Endothelial cell of umbilical vein (primary cell): ENCODE results near the gene CSNK2B. TPM values are rescaled to one million over a fixed set of nuclear protein-coding genes. Genes with fewer than 3 reads are reported as not detected.

ENCODE experiments used
- BruUV-seq: library from RNA; stranded (reverse); fragments of 400-500 nt; replicated peaks from 2 replicates; lab custom pipeline; 2021; lab: Mats Ljungman, UMichigan
- CTCF ChIA-PET: fragments of 300-600, 350-600 bp; sonication (Branson Sonifier 250); formaldehyde crosslinking; loops from one replicate; lab custom pipeline; 2021; ENCODE audit warnings: antibody characterized with exemption, inconsistent platforms; lab: Charles Lee
- POLR2A ChIA-PET: fragments of 300-600, 350-600 bp; sonication (Branson Sonifier 250); formaldehyde crosslinking; loops from one replicate; lab custom pipeline; 2021; ENCODE audit warnings: antibody characterized with exemption, inconsistent platforms; lab: Charles Lee
- DNase-seq: peaks from one replicate; pipeline ENCODE4 v3.0.0-alpha.2; 2011; ENCODE audit warnings: low read depth, low spot score
- FAIRE-seq: peaks from 2 replicates; lab custom pipeline; 2011; peaks lifted over from hg19 to GRCh38; lab: Jason Lieb, UNC
- H2AFZ ChIP-seq: 2 replicates; pipeline ENCODE4 v1.6.0; 2012; ENCODE audit warnings: low read depth, low read length, control low read depth, inconsistent platforms
- H3K27ac ChIP-seq: 2 replicates; pipeline ENCODE4 v1.5.1; 2011; ENCODE audit warnings: low read depth, mild to moderate bottlenecking, control low read depth, low read length, moderate library complexity; ENCODE audit not compliant: insufficient read depth
- H3K27me3 ChIP-seq, 2 experiments: 2 replicates each; pipeline versions ENCODE4 v1.6.0 to v1.6.1; 2011; ENCODE audit warnings: low read length in 2 of 2, mixed read lengths in 1 of 2; ENCODE audit not compliant: control insufficient read depth in 2 of 2, insufficient read depth in 2 of 2
- H3K36me3 ChIP-seq, 2 experiments: 2 replicates in 1 of 2; 3 replicates in 1 of 2; pipeline ENCODE4 v1.5.1; 2011; ENCODE audit warnings: low read length in 2 of 2, mild to moderate bottlenecking in 1 of 2, moderate library complexity in 1 of 2; ENCODE audit not compliant: control insufficient read depth in 2 of 2, insufficient read depth in 2 of 2; ENCODE audit errors: extremely low read depth in 1 of 2
- H3K4me1 ChIP-seq: 3 replicates; pipeline ENCODE4 v1.5.1; 2011; ENCODE audit warnings: mild to moderate bottlenecking, low read length; ENCODE audit not compliant: control insufficient read depth, insufficient read depth; ENCODE audit errors: extremely low read depth
- H3K4me2 ChIP-seq: 2 replicates; pipeline ENCODE4 v1.6.1; 2011; ENCODE audit warnings: low read length, control low read depth, mixed read lengths; ENCODE audit not compliant: insufficient read depth
- H3K4me3 ChIP-seq, 3 experiments: fragments of 200-600 bp in 1 of 3; sonication (generic), shearing (Covaris generic) in 1 of 3; replicated peaks in 1 of 3; 2 replicates each; pipeline ENCODE4 v1.5.1; 2011 to 2016; ENCODE audit warnings: control low read depth in 3 of 3, low read length in 3 of 3, mild to moderate bottlenecking in 2 of 3, inconsistent platforms in 1 of 3, low read depth in 1 of 3, moderate library complexity in 1 of 3; ENCODE audit not compliant: insufficient read depth in 1 of 3
- H3K79me2 ChIP-seq: 2 replicates; pipeline ENCODE4 v1.6.0; 2012; ENCODE audit warnings: low read length, inconsistent platforms; ENCODE audit not compliant: control insufficient read depth, insufficient read depth
- H3K9ac ChIP-seq: replicated peaks from 2 replicates; pipeline ENCODE3; 2011; ENCODE audit warnings: low read length, control low read depth; ENCODE audit not compliant: insufficient read depth; ENCODE audit errors: extremely low read depth
- H3K9me1 ChIP-seq: replicated peaks from 3 replicates; pipeline ENCODE4 v1.6.0; 2011; ENCODE audit warnings: mild to moderate bottlenecking, low read length; ENCODE audit not compliant: control insufficient read depth, insufficient read depth; ENCODE audit errors: extremely low read depth
- H3K9me3 ChIP-seq: replicated peaks from 2 replicates; pipeline ENCODE4 v1.5.1; 2012; ENCODE audit warnings: low read length, inconsistent platforms; ENCODE audit not compliant: control insufficient read depth, insufficient read depth
- H4K20me1 ChIP-seq: replicated peaks from 2 replicates; pipeline ENCODE3; 2011; ENCODE audit warnings: mild to moderate bottlenecking, low read length; ENCODE audit not compliant: control insufficient read depth, insufficient read depth; ENCODE audit errors: extremely low read depth
- CTCF ChIP-seq, 2 donors: IDR thresholded peaks; 1 replicate in 1 of 2; 2 replicates in 1 of 2; pipeline ENCODE4 v1.5.1; 2011; ENCODE audit warnings: low read length in 2 of 2, mild to moderate bottlenecking in 2 of 2, moderate library complexity in 2 of 2, control low read depth in 1 of 2, inconsistent platforms in 1 of 2, low read depth in 1 of 2; ENCODE audit not compliant: insufficient read depth in 1 of 2; ENCODE audit errors: extremely low read depth in 1 of 2
- EZH2 ChIP-seq: IDR thresholded peaks from 2 replicates; pipeline ENCODE4 v1.6.1; 2012; ENCODE audit warnings: borderline replicate concordance, low read depth, mild to moderate bottlenecking, moderate library complexity, low read length, inconsistent platforms; ENCODE audit not compliant: severe bottlenecking
- MAX ChIP-seq: IDR thresholded peaks from 2 replicates; pipeline ENCODE4 v1.6.1; 2011; ENCODE audit not compliant: insufficient read depth, insufficient read length
- MYC ChIP-seq: IDR thresholded peaks from one replicate; pipeline ENCODE4 v1.6.1; 2011; ENCODE audit warnings: mild to moderate bottlenecking, low read depth, low read length
- dilution Hi-C: fragments of 300-500 bp; cut with MboI; formaldehyde crosslinking; loops from one replicate; pipeline ENCODE4 v1.15.0; 2019; ENCODE audit warnings: low sequenced_read_pairs; ENCODE audit not compliant: extremely low pct_ligation_motif_present
- intact Hi-C: fragments of 100-400 bp; cut with micrococcal nuclease; formaldehyde crosslinking; loops from one replicate; pipeline ENCODE4 v1.10.0; 2022
- polyA plus RNA-seq, 4 experiments: library from polyadenylated mRNA; depleted of rRNA in 3 of 4; stranded (reverse) in 3 of 4; unstranded in 1 of 4; fragments of >200 nt; gene quantifications; 2 replicates each; pipeline versions ENCODE4 v1.2.1 to v1.2.3, GENCODE V29; 2011 to 2012; ENCODE audit warnings: missing spikeins in 1 of 4
- total RNA-seq: library from RNA; stranded (reverse); gene quantifications from 2 replicates; pipeline ENCODE4 v1.2.3, GENCODE V29; 2021

Gene CSNK2B
- total and polyA plus RNA-seq, 2 donors (not counting 3 experiments of a cell fraction or from before 2014, with no cell fraction given): 159 to 206 TPM

- Histone ChIP-seq H2AFZ (no peak within 1 kb of the TSS), H4K20me1 (no peaks in the 10 kb centered on the region), H3K27me3 (no peaks in the 10 kb centered on the region), H3K9me1 (no peaks in the 10 kb centered on the region), H3K9me3 (no peaks in the 10 kb centered on the region), H3K79me2 (peaks cover 34% of the 10 kb centered on the region), H3K36me3 (peaks cover 3 to 4% of the 10 kb centered on the region in 2 experiments), H3K27ac (no peak within 1 kb of the TSS), H3K4me2 (no peak within 1 kb of the TSS), H3K4me3 (no peak within 1 kb of the TSS), H3K4me1 (peaks cover 38% of the 10 kb centered on the region), H3K9ac (no peak within 1 kb of the TSS)
- TF ChIP-seq MYC (no peak), MAX (no peak), EZH2 (no peak), CTCF (IDR thresholded peaks at IDR 0.05; ENCODE audit: extremely low read depth in 1 of 2, insufficient read depth in 1 of 2, low read depth in 1 of 2, low read length in 2 of 2) (no peak)
- no peak for FAIRE-seq
- POLR2A ChIA-PET: no interaction called here
- no peak for DNase-seq
- intact Hi-C loops (no loop called here), dilution Hi-C loops (no loop called here)
- CTCF ChIA-PET: interaction anchor here (1.0 kb wide), 1 partner anchor 9 kb away, joined by 3 read pairs; the partner anchor contains the start of gene GPANK1
- BruUV-seq: no TSS peak
Observed at GRCh38 chr6:31655349-31656237, 10.3 kb upstream of the CSNK2B start, which contains the start of gene APOM. TSS of gene APOM (plus strand) at chr6:31655894. CDS start at chr6:31655967, 73 bp downstream.
